ENCODE measurements around the gene FAM120A. TPM values are rescaled to one million over a fixed set of nuclear protein-coding genes. Genes with fewer than 3 reads are reported as not detected.
A peak's percentile ranks its signal among the peaks of the same experiment; 100 is the strongest.

The FAM120A gene
- total and polyA plus RNA-seq, 12 donors = 42.6 to 147 (median 96.4) TPM

DNA sequence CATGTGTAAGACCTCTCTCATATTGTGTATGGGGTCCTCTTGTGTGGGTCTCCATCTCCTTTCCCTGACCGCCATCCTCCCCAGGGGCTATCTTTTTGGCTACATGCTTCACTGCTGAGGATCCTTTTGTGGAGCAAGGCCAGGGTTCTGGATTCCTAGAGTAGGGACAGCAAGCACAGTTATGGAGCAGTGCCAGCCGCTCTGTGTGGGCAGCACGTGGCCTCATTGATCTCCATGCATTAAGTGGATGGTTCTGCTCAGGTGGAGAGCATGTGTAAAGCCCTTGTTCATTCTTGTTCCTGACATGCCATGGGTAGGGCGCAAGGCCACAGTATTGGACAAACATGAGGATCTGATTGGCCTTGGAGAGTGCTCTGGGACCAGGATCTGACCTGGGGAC, 133.8 kb downstream of the FAM120A start:
- intact Hi-C loops (cut with DNase I) = no loop called here
- 92 to 100% (median 97%) methylated on average over 4 of the region's 4 CpGs for WGBS, 4 donors
- TF ChIP-seq, protein P1, sequence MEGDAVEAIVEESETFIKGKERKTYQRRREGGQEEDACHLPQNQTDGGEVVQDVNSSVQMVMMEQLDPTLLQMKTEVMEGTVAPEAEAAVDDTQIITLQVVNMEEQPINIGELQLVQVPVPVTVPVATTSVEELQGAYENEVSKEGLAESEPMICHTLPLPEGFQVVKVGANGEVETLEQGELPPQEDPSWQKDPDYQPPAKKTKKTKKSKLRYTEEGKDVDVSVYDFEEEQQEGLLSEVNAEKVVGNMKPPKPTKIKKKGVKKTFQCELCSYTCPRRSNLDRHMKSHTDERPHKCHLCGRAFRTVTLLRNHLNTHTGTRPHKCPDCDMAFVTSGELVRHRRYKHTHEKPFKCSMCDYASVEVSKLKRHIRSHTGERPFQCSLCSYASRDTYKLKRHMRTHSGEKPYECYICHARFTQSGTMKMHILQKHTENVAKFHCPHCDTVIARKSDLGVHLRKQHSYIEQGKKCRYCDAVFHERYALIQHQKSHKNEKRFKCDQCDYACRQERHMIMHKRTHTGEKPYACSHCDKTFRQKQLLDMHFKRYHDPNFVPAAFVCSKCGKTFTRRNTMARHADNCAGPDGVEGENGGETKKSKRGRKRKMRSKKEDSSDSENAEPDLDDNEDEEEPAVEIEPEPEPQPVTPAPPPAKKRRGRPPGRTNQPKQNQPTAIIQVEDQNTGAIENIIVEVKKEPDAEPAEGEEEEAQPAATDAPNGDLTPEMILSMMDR (IDR thresholded peaks at IDR 0.05) = no peak
- no peak for TF ChIP-seq POLR2A (IDR thresholded peaks at IDR 0.05)
- Histone ChIP-seq H3K36me3 (replicated peaks in 1 of 2) (no peaks in the 10 kb centered on the region), H3K27ac (no peak overlapping the region), H3K27me3 (no peaks in the 10 kb centered on the region), H3K4me1 (replicated peaks in 1 of 2) (peaks cover 6 to 17% of the 10 kb centered on the region in 2 donors), H3K4me3 (no peak overlapping the region), H3K9me3 (replicated peaks in 1 of 3) (no peaks in the 10 kb centered on the region)
- DNase-seq = peak in 2 of 7 donors; percentile 18 to 49

DNA sequence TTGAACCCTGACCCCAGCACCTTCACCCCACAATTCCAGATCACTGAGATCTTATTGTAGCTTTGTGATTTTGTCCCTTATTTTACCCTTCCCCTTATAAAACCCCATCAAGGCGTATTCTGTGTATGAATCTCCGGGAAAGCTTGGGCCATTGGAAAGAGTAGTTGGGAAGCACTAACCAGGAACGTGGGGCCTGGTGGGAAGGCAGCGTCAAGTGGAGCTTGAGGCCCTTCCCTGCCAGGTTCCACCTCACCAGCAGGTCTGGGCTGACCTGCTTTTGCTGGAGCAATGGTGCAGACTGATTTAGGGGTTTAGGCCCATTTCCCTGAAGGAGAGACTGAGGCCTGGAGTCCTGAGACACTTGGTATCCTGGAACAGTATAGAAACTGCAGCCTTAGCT, 134.2 kb downstream of the FAM120A start:
- intact Hi-C loops (cut with DNase I) = no loop called here
- no peaks in the 10 kb centered on the region for H3K9me3 ChIP-seq (replicated peaks in 1 of 3)
- DNase-seq = no peak
- TF ChIP-seq, protein P1 (IDR thresholded peaks at IDR 0.05) = no peak
- TF ChIP-seq POLR2A (IDR thresholded peaks at IDR 0.05) = no peak
- H3K27me3 ChIP-seq = no peaks in the 10 kb centered on the region
- H3K4me3 ChIP-seq = no peak overlapping the region
- no peaks in the 10 kb centered on the region for H3K36me3 ChIP-seq (replicated peaks in 1 of 2)
- 95 to 98% (median 97%) methylated on average over 4 of the region's 4 CpGs for WGBS, 4 donors
- peaks cover 6 to 19% of the 10 kb centered on the region in 2 donors for H3K4me1 ChIP-seq (replicated peaks in 1 of 2)
- no peak overlapping the region for H3K27ac ChIP-seq

DNA sequence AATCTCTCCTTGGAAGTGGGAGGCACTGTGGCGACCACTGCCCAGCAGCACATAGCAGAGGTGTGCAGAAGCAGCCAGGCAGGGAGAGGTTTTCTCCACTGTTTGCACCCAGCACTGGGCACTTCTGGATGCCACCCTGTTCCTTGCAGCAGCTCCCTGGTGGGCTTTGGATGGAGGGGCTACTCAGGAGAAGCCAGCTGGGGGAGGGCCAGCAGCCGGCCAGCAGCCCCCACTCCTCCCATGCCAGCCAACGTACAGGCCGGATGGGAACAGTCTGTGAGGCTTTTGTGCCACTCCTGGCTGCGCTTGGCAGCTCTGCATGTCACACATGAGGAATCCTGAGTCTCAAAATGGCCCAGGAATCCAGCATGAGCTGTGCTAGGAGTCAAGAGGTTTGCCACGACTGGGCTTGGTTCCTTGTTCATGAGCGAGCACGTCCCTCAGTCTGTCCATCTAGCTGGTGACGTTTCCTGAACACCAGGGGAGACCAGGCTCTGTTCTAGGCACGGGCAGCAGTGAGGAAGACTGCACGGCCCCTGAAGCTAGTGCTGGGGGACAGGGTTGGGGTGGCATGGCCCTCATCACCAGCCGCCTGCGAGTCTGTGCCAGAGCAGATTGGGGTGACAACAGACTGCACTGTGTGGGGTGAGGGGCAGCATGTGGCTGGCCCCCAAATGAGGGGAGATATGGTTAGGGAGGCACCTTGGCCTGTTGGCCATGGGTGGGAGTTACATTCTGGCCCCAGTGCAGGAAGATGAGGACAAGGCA, 135.0 kb downstream of the FAM120A start:
- H3K9me3 ChIP-seq (replicated peaks in 1 of 3) = no peaks in the 10 kb centered on the region
- H3K36me3 ChIP-seq (replicated peaks in 1 of 2) = no peaks in the 10 kb centered on the region
- intact Hi-C loops (cut with DNase I) = no loop called here
- TF ChIP-seq, protein P1 (IDR thresholded peaks at IDR 0.05) = no peak
- no peak for TF ChIP-seq POLR2A (IDR thresholded peaks at IDR 0.05)
- no peaks in the 10 kb centered on the region for H3K27me3 ChIP-seq
- H3K27ac ChIP-seq = no peak overlapping the region
- peaks cover 6 to 25% of the 10 kb centered on the region in 2 donors for H3K4me1 ChIP-seq (replicated peaks in 1 of 2)
- no peak overlapping the region for H3K4me3 ChIP-seq
- 87 to 95% (median 90%) methylated on average over 8 to 13 of the region's 13 CpGs for WGBS, 4 donors
- peak in 2 of 7 donors; percentile 16 to 43 for DNase-seq

DNA sequence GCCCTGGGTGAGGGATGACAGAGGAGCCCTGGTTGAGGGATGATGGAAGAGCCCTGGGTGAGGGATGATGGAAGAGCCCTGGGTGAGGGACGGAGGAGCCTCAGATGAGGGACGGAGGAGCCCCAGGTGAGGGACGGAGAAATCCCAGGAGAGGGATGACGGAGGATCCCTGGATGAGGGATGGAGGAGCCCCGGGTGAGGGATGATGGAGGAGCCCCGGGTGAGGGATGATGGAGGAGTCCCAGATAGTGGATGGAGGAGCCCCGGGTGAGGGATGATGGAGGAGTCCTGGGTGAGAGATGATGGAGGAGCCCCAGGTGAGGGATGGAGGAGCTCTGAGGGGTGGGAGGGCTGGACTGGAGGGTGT, 135.8 kb downstream of the FAM120A start:
- no peak overlapping the region for H3K27ac ChIP-seq
- intact Hi-C loops (cut with DNase I) = no loop called here
- 89 to 96% (median 92%) methylated on average over 7 of the region's 7 CpGs for WGBS, 4 donors
- H3K4me3 ChIP-seq = no peak overlapping the region
- no peaks in the 10 kb centered on the region for H3K27me3 ChIP-seq
- peaks cover 6 to 30% of the 10 kb centered on the region in 2 donors for H3K4me1 ChIP-seq (replicated peaks in 1 of 2)
- H3K9me3 ChIP-seq (replicated peaks in 1 of 3) = no peaks in the 10 kb centered on the region
- TF ChIP-seq, protein P1 (IDR thresholded peaks at IDR 0.05) = no peak
- no peak for TF ChIP-seq POLR2A (IDR thresholded peaks at IDR 0.05)
- no peaks in the 10 kb centered on the region for H3K36me3 ChIP-seq (replicated peaks in 1 of 2)
- DNase-seq = peak in 2 of 7 donors; percentile 8 to 14

Data from adrenal gland (tissue), 12 donors.